ENCODE results near the gene NOL3.

The NOL3 gene

DNA sequence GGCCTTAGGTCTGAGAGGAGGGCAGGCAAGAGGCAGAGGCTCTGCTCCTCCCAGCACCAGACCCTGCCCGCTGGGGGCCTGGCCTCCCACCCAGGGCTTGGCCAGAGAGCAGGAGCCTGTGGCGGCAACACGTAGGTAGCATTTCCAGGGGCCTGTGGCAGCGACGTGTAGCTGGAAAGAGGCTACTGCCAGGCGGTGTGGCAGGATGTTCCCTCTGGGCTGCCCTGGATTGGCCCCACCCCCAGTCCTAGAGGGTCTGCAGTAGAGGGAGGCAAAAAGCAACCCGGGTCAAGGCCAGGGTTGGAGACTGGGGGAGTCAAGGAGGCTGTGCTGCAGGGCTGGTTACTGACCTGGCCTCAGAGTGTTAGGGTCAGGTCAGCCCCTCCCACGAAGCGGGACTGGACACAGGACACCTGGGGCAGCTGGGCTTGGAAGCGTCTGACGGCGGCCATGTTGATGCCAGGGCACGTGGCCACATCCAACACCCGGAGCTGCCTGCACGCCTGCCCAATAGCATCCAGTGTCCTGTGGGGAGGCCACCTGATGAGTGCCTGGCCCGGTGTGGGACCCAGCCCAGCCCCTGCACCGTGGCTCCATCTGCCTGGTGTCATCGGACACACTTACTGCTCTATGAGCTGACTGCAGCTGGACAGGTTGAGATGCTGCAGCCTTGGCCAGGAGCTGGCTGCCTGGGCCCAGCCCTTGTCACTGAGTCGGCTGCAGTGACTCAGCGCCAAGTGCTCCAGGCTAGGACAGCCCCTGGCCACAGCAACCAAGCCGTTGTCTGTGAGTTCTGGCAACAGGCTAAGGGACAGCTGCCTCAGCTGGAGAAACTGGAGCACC, 37.1 kb downstream of the NOL3 start:
- DNase-seq, result no peak

DNA sequence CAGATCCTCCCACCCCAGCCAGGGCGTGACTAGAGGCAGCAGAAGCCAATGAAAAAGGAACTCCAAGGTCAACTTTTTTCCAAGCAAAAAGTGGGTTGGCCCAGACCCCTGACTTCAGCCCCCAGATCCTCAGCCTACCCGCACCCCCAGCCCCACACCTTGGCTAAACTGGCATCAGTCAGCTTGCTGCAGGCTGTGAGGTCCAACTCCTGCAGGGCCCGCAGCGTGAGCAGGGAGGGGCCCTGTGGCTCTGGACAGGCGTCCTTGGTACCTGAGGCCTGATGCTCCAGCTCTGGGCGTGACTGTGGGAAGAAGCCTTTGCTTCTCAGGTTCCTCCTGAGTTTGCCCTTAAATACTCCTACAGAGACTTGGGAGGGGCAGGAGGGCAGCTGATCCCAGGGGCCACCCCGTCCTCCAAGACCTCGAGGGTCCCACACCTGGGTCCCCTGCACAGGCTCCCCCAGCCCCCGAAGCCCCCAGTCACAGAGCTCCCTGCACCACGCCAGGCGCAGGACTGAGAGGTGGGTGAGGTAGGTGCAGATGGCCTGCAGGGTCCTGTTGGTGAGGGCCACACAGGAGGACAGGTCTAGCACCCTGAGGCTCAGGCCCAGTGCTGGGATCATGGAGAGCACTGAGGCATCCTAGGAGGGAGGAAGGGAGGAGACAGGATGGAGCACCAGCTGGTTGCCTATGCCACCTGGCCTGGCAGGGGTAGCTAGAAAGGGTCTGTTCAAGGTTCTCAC, 38.0 kb downstream of the NOL3 start:
- no peak for DNase-seq

DNA sequence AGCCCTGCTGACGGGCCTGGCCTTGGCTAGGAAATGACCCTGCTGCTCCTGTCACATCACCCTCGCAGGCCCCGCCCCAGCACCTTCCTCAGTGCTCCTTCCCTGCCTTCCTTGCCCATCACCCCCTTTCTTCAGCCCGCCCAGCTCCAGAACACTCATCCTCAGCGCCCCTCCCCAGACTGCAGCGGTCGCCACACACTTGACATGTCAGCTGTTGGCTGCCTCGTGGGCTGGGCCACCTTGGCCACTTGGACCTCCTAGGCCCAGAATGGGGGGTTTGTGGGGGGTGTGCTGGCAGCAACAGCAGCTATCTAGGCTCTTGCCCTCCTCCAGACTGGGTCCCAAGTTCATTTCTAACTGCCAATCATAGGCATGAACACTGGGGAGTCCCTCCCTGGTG, 39.2 kb downstream of the NOL3 start:
- DNase-seq, result no peak

DNA sequence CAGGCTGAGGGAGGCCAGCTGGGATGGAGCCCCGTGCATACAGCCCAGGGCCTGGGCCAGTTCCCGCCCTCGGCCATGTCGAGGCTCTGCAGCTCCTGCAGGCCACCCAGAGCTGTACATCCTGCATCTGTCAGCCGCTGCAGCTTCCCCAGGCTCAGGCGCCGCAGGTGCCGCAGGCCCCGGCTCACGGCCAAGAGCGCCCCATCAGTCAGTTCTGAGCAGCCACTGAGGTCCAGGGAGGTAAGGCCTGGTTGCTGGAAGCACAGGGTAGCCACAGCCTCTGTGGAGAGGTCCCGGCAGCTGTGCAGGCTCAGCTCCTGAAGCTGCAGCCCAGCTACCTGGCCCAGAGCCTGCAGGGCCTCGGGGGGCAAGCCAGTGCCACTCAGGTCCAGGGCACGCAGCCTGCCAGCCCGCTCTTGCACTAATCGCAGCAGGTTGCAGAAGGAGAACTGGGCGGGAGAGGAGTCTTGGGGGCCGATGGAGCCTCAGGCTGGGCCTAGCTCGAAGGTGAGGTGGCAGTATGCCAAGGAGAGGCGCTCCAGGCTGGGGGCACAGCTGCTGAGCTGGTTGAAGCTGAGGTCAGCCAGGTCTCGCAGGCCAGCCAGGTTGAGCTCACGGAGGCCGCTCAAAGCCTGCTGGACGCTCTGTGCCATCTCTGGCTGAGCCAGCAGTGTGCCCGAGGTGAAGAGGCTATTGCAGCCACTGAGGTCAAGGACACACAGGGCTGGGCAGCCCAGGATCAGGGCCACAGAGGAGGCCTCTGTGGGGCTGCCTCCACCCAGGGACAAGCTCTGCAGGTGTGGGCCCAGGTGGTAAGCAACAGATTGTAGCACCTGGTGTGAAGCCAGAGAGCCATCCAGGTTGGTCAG, 40.0 kb downstream of the NOL3 start:
- peak; percentile 11 for DNase-seq

DNA sequence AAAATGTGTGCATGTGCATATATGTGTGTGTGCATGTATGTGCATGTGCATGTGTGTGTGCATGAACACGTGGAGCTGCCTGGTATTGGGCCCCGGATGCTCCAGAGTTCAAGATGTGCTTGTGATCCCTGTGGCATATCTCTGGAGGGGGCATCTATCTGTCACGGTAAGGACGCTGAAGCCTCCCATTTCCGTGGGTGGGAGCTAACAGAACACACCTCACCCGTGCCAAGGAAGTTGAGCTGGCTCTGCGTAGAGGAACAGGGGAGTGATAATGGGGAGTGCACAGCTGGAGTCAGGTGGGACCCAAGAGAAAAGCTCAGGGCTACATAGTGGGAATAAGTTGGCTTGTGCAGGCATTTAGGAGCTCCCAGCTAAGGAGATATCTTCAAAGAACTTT, 41.3 kb downstream of the NOL3 start:
- no peak for DNase-seq

DNA sequence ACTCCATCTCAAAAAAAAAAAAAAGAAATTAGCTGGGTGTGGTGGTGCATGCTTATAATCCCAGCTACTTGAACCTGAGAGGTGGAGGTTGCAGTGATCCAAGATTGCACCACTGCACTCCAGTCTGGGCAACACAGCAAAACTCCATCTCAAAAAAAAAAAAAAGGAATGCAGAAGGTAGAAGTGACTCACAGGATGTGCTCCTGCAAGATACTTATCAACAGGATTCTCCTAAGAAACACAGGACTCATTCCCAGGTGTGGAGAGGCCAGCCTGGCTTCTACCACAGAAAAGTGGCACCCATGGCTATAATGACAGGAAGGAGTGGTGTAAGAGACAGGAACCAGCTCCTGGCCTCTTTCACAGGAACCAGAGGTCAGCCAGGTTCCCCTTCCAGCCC, 42.4 kb downstream of the NOL3 start:
- no peak for DNase-seq

DNA sequence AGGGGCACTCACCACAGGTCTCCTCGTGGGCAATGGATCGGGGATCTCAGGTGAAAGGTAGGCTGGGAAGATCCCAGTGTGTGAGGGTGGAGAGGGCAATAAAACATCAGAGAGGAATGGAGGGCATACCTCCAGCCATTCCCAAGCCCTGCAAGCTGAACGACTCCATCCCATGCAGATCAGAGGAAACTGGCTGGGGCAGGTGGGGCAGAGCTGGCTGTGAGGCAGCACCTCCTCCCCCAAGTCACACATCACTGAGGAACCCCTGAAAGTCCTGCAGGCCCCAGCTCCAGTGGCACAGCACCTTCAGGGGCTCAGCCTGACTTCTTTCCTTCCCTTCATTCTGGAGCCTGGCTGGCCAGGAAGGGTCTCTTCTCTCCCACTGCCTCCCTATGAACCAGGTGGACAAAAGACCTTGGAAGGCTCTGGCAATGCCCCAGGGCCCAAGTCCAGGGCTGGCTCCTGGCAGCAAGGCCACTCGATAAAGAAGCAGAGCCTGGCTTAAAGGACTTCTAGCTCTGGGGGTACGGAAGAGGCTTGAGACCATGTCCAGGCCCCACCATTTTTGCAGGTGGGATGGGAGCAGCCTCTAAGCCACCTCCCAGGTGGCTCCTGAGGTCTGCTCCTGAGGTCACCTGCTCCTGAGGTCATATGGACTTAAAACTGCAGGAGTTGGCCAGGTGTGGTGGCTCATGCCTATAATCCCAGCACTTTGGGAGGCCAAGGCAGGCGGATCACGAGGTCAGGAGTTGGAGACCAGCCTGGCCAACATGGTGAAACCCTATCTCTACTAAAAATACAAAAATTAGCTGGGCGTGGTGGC, 43.1 kb downstream of the NOL3 start:
- DNase-seq, result no peak

DNA sequence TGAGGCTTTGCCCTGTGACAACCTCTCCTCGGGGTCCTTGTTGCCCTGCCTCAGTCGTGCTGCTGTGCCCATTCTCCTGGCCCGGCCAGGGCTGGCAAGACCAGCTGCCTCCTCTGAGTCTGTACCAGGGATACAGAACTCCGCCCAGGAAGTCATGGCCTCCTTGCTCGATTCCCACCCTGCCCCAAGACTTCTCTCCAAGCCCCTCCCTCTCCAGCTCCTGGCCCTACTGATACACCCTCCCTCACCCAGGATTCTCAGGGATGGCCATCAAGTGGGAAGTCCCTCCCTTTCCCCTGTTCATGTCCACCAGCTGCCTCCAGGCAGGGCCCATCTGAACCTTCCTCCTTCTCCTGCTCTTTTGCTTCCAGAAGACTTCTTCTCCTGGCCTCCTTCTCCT, 45.4 kb downstream of the NOL3 start:
- DNase-seq, result no peak

DNA sequence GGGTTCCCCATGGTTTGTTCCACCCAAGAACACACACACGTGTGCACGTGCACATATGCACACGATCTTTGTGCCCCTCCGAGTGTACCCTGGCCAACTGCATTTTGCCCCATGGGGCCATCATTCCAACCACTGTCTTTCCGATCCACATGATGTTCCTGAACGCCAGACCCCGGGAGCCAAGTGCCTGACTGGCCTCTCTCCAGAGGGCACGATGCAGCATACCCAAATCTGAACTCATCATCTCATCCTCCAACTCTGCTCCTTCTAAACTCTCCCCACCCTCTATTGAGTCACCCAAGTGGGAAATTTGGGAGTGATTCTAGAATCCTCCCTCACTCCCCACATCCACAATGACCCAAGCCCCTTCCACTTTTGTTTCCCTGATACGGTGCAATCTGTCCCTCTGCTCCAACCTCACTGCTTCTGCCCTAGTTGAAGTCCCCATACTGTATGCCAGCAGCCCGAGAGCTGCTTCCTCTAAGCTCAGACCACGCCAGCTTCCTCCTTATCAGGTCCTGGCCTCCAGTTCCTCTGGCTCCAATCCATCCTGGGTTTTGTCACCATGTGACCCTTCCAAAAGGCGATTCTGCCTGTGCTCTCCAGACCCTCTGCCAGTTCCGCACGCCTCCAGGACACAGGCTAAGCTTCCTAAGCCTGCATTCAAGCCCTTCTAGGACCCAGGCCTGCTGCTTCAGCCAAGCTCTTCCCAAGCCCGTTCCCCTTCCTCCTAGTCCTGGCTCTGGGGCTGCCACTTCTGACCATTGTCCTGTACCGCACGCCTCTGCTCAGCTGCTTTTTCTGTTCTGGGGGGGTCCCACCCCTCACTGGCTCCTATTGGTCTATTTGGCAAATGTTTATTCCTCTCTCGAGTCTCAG, 46.5 kb downstream of the NOL3 start:
- no peak for DNase-seq

DNA sequence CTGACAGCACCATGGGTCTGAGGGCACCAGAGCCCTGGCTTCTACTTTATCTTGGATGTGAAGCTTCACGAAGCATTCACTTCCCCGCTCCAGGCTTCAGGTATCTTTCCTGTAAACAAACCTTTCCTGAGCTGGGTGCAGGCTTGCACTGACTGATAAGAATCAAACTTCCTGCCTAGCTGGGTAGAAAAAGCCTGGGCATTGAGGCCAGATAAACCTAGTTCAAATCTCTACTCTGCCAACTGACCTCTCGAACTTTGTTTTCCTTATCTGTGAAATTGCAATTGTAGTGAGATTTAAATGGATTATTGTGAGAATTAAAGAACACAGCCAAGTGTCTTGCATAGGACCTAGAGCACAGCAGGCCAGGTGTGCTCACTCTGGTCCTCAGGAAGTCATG, 53.7 kb downstream of the NOL3 start:
- DNase-seq, result no peak
